NB4 (cell line): Measurements from ENCODE around the gene DLEC1.

Source experiments
- DNase-seq: peaks from one replicate; pipeline ENCODE4 v3.0.0; 2010; ENCODE audit warnings: low read depth
- H3K4me3 ChIP-seq: one replicate; pipeline ENCODE4 v1.5.1; 2011; ENCODE audit warnings: mild to moderate bottlenecking, low read depth, low read length, moderate library complexity
- MYC ChIP-seq: IDR thresholded peaks from 2 replicates; pipeline ENCODE4 v1.6.1; 2011; ENCODE audit warnings: low read depth, low read length
- POLR2A ChIP-seq: IDR thresholded peaks from 2 replicates; pipeline ENCODE4 v1.6.1; 2011; ENCODE audit warnings: mild to moderate bottlenecking; ENCODE audit not compliant: insufficient read length; ENCODE audit errors: extremely low read depth
- TF ChIP-seq, protein P1 (sequence below): IDR thresholded peaks from 2 replicates; pipeline ENCODE4 v1.6.1; 2011; ENCODE audit warnings: low read depth, low read length
- TF ChIP-seq, protein P2 (sequence below): IDR thresholded peaks from one replicate; pipeline ENCODE4 v1.5.1; 2012; ENCODE audit warnings: low read depth, low read length

DLEC1 gene

DNA sequence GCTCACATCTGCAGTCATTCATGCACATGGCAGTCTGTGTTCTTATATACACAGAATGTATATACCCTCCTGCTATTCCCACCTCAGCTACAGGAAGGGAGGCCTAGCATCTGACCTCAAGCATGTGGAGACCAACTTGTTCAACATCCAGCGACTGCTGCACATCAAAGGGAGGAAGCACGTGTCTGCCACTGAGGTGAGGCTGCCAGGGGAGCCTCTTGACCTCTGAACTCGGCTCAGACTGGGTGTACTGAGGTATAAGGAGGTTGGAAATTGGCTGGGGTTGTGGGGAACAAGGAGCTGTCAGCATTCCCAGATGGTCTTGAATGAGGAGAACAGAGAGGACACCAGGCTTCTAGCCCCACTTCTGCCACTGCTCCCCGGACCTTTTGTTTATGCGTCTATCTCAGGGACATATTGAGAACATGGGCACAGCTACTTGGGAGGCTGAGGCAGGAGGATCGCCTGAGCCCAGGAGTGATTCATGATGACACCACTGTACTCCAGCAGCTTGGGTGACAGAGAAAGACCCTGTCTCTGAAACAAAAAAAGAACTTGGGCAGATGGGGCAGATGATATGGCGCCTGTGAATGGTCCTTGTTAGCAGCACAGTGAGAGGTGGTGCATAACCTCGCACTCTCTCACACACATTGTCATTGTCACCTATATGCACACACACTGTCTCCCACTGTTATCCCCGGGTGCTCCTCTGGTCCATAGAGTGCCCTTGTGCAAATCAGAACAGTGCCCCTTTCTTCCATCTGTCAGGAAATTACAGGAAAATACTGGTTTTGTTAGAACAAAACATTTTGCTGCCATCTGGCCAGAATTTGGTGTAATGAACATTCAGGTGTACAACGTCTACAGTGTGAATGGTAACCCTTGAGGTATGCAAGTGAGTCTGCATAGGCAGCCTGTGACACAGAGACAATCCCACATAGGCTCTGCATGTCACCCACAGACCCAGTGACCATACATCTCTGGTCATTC lies 43.1 kb upstream of the DLEC1 start:
- TF ChIP-seq MYC (no peak), POLR2A (no peak)
- TF ChIP-seq, protein P1, sequence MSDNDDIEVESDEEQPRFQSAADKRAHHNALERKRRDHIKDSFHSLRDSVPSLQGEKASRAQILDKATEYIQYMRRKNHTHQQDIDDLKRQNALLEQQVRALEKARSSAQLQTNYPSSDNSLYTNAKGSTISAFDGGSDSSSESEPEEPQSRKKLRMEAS, result no peak
- TF ChIP-seq, protein P2, sequence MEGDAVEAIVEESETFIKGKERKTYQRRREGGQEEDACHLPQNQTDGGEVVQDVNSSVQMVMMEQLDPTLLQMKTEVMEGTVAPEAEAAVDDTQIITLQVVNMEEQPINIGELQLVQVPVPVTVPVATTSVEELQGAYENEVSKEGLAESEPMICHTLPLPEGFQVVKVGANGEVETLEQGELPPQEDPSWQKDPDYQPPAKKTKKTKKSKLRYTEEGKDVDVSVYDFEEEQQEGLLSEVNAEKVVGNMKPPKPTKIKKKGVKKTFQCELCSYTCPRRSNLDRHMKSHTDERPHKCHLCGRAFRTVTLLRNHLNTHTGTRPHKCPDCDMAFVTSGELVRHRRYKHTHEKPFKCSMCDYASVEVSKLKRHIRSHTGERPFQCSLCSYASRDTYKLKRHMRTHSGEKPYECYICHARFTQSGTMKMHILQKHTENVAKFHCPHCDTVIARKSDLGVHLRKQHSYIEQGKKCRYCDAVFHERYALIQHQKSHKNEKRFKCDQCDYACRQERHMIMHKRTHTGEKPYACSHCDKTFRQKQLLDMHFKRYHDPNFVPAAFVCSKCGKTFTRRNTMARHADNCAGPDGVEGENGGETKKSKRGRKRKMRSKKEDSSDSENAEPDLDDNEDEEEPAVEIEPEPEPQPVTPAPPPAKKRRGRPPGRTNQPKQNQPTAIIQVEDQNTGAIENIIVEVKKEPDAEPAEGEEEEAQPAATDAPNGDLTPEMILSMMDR, result no peak
- DNase-seq, result no peak
- H3K4me3 ChIP-seq, result peak overlapping the region; percentile 72

DNA sequence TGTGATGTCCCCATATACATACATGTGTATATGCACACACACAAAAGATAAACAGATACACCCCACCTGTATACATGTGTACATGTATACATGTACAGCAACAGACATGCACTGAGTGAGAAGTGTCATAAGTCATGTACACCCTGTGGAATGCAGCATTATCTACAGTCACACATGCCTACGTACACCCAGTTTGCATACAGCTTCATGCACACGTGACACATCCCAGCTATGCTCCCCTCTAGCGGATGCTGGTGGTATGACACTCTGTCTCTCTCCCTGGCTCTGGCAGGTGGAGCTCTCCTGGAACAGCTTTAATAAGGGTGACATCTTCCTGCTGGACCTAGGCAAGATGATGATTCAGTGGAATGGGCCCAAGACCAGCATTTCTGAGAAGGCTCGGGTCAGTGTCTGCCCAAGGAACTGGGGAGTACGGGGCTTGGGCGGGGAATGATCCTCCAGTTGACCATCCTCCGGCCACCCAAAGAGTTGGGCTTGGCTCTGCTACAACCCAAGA lies 42.2 kb upstream of the DLEC1 start:
- no peak overlapping the region for H3K4me3 ChIP-seq
- TF ChIP-seq, protein P2, result peak; percentile 87
- TF ChIP-seq, protein P1, result peak; percentile 99
- TF ChIP-seq POLR2A, result no peak
- peak; percentile 97 for TF ChIP-seq MYC
- peak; percentile 82 for DNase-seq

DNA sequence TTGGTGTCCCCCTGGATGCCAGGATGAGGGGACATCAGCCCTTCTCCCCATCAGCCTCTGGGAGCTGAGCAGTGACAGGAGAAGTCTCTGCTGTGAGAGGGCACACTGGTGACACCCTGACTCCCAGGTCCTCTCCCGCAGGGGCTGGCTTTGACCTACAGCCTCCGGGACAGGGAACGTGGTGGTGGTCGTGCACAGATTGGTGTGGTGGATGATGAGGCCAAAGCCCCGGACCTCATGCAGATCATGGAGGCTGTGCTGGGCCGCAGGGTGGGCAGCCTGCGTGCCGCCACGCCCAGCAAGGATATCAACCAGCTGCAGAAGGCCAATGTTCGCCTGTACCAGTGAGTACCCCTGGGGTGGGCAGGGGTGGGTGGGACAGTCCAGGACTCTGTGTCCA lies 41.7 kb upstream of the DLEC1 start:
- TF ChIP-seq, protein P1, result no peak
- TF ChIP-seq, protein P2, result no peak
- TF ChIP-seq MYC, result no peak
- no peak for TF ChIP-seq POLR2A
- DNase-seq, result no peak
- no peak overlapping the region for H3K4me3 ChIP-seq

DNA sequence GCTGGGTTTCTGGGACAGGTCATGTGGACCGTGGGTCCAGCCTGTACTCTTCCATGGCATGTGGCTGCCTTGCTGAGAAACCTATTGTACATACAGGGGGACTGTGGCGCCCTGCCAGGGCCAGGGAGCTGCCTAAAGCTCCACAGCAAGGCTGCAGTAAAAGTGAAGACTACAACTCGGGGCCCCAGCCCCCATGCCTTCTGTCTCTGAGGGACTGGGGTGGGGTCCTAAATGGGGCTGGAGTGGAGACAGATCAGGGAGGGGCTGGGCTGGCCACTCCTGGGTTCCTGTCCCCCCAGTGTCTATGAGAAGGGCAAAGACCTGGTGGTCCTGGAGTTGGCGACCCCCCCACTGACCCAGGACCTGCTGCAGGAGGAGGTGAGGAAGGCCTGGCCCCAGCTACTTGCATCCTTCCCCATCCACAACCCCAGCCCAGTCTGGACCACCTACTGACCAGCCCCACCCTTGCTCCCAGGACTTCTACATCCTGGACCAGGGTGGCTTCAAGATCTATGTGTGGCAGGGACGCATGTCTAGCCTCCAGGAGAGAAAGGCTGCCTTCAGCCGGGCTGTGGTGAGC lies 41.1 kb upstream of the DLEC1 start:
- H3K4me3 ChIP-seq, result no peak overlapping the region

DNA sequence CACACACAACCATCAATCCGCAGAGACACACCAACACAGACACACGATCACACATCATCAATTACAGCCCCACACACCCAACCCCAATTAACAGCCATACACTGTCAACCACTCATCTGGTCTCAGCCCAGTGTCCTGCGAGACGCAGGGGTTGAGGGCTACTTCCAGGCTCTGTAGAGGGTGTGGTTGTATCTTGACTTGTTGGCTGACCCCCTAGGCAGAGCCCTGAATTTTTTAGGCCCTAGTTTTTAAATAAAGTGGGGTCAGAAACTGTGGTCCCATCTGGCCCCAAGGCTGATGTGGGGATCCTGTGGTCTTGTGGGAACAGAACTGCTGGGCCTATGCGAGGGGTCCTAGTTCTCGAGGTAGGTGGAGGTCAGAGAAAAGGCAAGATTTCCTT lies 39.2 kb upstream of the DLEC1 start:
- no peak for DNase-seq
- no peak for TF ChIP-seq MYC
- TF ChIP-seq, protein P2, result no peak
- TF ChIP-seq, protein P1, result no peak
- no peak for TF ChIP-seq POLR2A
- no peak overlapping the region for H3K4me3 ChIP-seq

More for the DNA sequence above, 41.1 kb upstream of the DLEC1 start:
- no peak for DNase-seq
- TF ChIP-seq MYC (no peak), POLR2A (no peak)
- TF ChIP-seq, protein P1, result no peak
- TF ChIP-seq, protein P2, result no peak
